H1 (cell line): ENCODE data around the gene C1QTNF1.

Source experiments
- BACH1 ChIP-seq: IDR thresholded peaks from 2 replicates; pipeline ENCODE4 v1.6.1; 2012; ENCODE audit warnings: low read length, improper control_type of control experiment
- BRCA1 ChIP-seq: IDR thresholded peaks from 2 replicates; pipeline ENCODE4 v1.6.1; 2012; ENCODE audit warnings: low read depth, low read length, improper control_type of control experiment
- CBX5 ChIP-seq: fragments of 300-800, 300-1000 bp; sonication (generic); IDR thresholded peaks from 2 replicates; pipeline ENCODE4 v1.7.1; 2016; ENCODE audit warnings: antibody characterized with exemption, low read length, low read depth
- CTCF ChIP-seq, 3 experiments: IDR thresholded peaks; 1 replicate in 2 of 3; 2 replicates in 1 of 3; pipeline versions ENCODE4 v1.5.1 to v1.6.1; 2011; ENCODE audit warnings: low read length in 3 of 3, mild to moderate bottlenecking in 3 of 3, inconsistent platforms in 2 of 3, low read depth in 1 of 3, moderate library complexity in 1 of 3; ENCODE audit not compliant: insufficient read depth in 1 of 3; ENCODE audit errors: control extremely low read depth in 1 of 3
- NRF1 ChIP-seq: IDR thresholded peaks from 2 replicates; pipeline ENCODE4 v1.6.1; 2011; ENCODE audit warnings: mild to moderate bottlenecking, low read depth, low read length, improper control_type of control experiment
- RAD21 ChIP-seq, 2 experiments: IDR thresholded peaks in 1 of 2; conservative IDR thresholded peaks in 1 of 2; 2 replicates each; pipeline ENCODE4 v1.6.1; 2011; ENCODE audit warnings: low read depth in 2 of 2, low read length in 2 of 2, improper control_type of control experiment in 1 of 2, inconsistent platforms in 1 of 2, mild to moderate bottlenecking in 1 of 2, moderate library complexity in 1 of 2
- YY1 ChIP-seq: IDR thresholded peaks from 2 replicates; pipeline ENCODE4 v1.6.1; 2011; ENCODE audit warnings: low read depth, mild to moderate bottlenecking, low read length
- ZNF274 ChIP-seq: IDR thresholded peaks from 2 replicates; pipeline ENCODE4 v1.7.0; 2012; ENCODE audit warnings: low read length, borderline replicate concordance; ENCODE audit errors: extremely low read depth

GRCh38 chr17:79052131-79052530, 28.2 kb downstream of the C1QTNF1 start:
- TF ChIP-seq YY1, result no peak
- no peak for TF ChIP-seq BRCA1
- TF ChIP-seq RAD21 (IDR thresholded peaks at IDR 0.05 in 1 of 2, conservative IDR thresholded peaks at IDR 0.05 in 1 of 2; ENCODE audit: low read depth in 2 of 2, low read length in 2 of 2), result no peak
- TF ChIP-seq NRF1, result no peak
- TF ChIP-seq CTCF (IDR thresholded peaks at IDR 0.05; ENCODE audit: control extremely low read depth in 1 of 3, insufficient read depth in 1 of 3, low read depth in 1 of 3, low read length in 3 of 3), result no peak
- no peak for TF ChIP-seq ZNF274
- TF ChIP-seq CBX5, result no peak
- no peak for TF ChIP-seq BACH1
